CD4-positive, alpha-beta T cell (primary cell): ENCODE data around the gene CLDN12. TPM values are rescaled to one million over a fixed set of nuclear protein-coding genes. Genes with fewer than 3 reads are reported as not detected.

Source experiments
- ATAC-seq: fragments of 200-7000 bp; cut with Tn5 transposase; one replicate; pipeline ENCODE4 v1.10.0; 2022; ENCODE audit warnings: mild to moderate bottlenecking; ENCODE audit not compliant: poor library complexity
- CTCF ChIA-PET: fragments of 350-600 bp; sonication (Branson Sonifier 250); formaldehyde crosslinking; loops from one replicate; lab custom pipeline; 2021; ENCODE audit warnings: antibody characterized with exemption, inconsistent platforms; lab: Charles Lee
- POLR2A ChIA-PET: fragments of 350-600 bp; sonication (Branson Sonifier 250); formaldehyde crosslinking; loops from one replicate; lab custom pipeline; 2021; ENCODE audit warnings: antibody characterized with exemption, inconsistent platforms; lab: Charles Lee
- DNase-seq, 14 experiments: peaks; one replicate each; pipeline ENCODE4 v3.0.0-alpha.2; 2013 to 2020; ENCODE audit warnings: mixed read lengths in 2 of 14
- H3K27ac ChIP-seq, 2 donors: one replicate each; pipeline versions ENCODE4 v1.5.1 to v1.7.0; 2013; ENCODE audit warnings: low read length in 2 of 2, low read depth in 1 of 2, mild to moderate bottlenecking in 1 of 2
- H3K27me3 ChIP-seq, 2 experiments: 1 replicate in 1 of 2; 2 replicates in 1 of 2; pipeline versions ENCODE4 v1.6.1 to v1.7.0; 2013; ENCODE audit warnings: low read length in 2 of 2, control low read depth in 1 of 2, mild to moderate bottlenecking in 1 of 2, moderate library complexity in 1 of 2; ENCODE audit not compliant: insufficient read depth in 2 of 2, control insufficient read depth in 1 of 2
- H3K36me3 ChIP-seq: one replicate; pipeline ENCODE4 v1.6.1; 2013; ENCODE audit warnings: low read length, control low read depth; ENCODE audit not compliant: insufficient read depth
- H3K4me1 ChIP-seq: one replicate; pipeline ENCODE4 v1.6.1; 2013; ENCODE audit warnings: low read length, control low read depth; ENCODE audit not compliant: insufficient read depth
- H3K4me3 ChIP-seq: one replicate; pipeline ENCODE4 v1.5.1; 2013; ENCODE audit warnings: mild to moderate bottlenecking, low read length, moderate library complexity
- H3K9me3 ChIP-seq, 2 experiments: 1 replicate in 1 of 2; 2 replicates in 1 of 2; pipeline versions ENCODE4 v1.6.1 to v1.7.0; 2013; ENCODE audit warnings: low read length in 2 of 2, mild to moderate bottlenecking in 2 of 2, control low read depth in 1 of 2, moderate library complexity in 1 of 2; ENCODE audit not compliant: control insufficient read depth in 1 of 2, insufficient read depth in 1 of 2
- H3K27ac Mint-ChIP-seq: one replicate; pipeline ENCODE4 v1.8.0; 2020; ENCODE audit warnings: mixed read lengths
- H3K27me3 Mint-ChIP-seq: one replicate; pipeline ENCODE4 v1.8.0; 2021; ENCODE audit warnings: mixed read lengths
- H3K36me3 Mint-ChIP-seq: one replicate; pipeline ENCODE4 v1.8.0; 2021; ENCODE audit warnings: low read depth, mixed read lengths
- H3K4me1 Mint-ChIP-seq: one replicate; pipeline ENCODE4 v1.8.0; 2021; ENCODE audit warnings: low read depth, mixed read lengths
- H3K4me3 Mint-ChIP-seq: one replicate; pipeline ENCODE4 v1.8.0; 2020; ENCODE audit warnings: mild to moderate bottlenecking, mixed read lengths
- H3K9me3 Mint-ChIP-seq: one replicate; pipeline ENCODE4 v1.8.0; 2020; ENCODE audit warnings: mixed read lengths
- CTCF ChIP-seq: fragments of 200-600 bp; IDR thresholded peaks from one replicate; pipeline ENCODE4 v1.8.0; 2022; ENCODE audit warnings: antibody characterized with exemption, mild to moderate bottlenecking
- intact Hi-C, 2 experiments: fragments of 100-400 bp; cut with DNase I in 1 of 2; cut with micrococcal nuclease in 1 of 2; formaldehyde crosslinking; loops; one replicate each; pipeline versions ENCODE4 v1.15.1 to v1.9.0; 2023 to 2025; cut with DNase I, micrococcal nuclease
- total RNA-seq, 174 experiments: library from RNA in 2 of 174; stranded (reverse) in 2 of 174; gene quantifications; one replicate each; pipeline ENCODE4 v1.2.3 and lab custom pipeline; 2021 to 2026

Gene CLDN12
- total RNA-seq, 2 experiments from 2014 or later: 1.1 to 1.4 TPM

GRCh38 chr7:90391488-90391887, 11.8 kb upstream of the CLDN12 start:
- H3K4me3 Mint-ChIP-seq: no peak overlapping the region

GRCh38 chr7:90396420-90396819, 6.8 kb upstream of the CLDN12 start:
- H3K4me1 Mint-ChIP-seq: no peaks in the 10 kb centered on the region
- TF ChIP-seq CTCF: no peak
- H3K27ac ChIP-seq: no peak overlapping the region
- ATAC-seq: no peak
- H3K36me3 Mint-ChIP-seq: peaks cover 10% of the 10 kb centered on the region
- no peaks in the 10 kb centered on the region for H3K36me3 ChIP-seq
- H3K9me3 Mint-ChIP-seq: peaks cover 22% of the 10 kb centered on the region
- no peak overlapping the region for H3K4me3 Mint-ChIP-seq
- DNase-seq: no peak
- H3K9me3 ChIP-seq: peaks cover 23 to 40% of the 10 kb centered on the region in 2 experiments
- H3K4me1 ChIP-seq: no peaks in the 10 kb centered on the region
- H3K4me3 ChIP-seq: no peak overlapping the region
- no peaks in the 10 kb centered on the region for H3K27me3 ChIP-seq
- ChIA-PET POLR2A (no interaction called here), CTCF (no interaction called here)
- H3K27ac Mint-ChIP-seq: no peak overlapping the region
- H3K27me3 Mint-ChIP-seq: no peaks in the 10 kb centered on the region
- intact Hi-C loops: no loop called here

More at GRCh38 chr7:90391488-90391887, 11.8 kb upstream of the CLDN12 start:
- no peaks in the 10 kb centered on the region for H3K4me1 Mint-ChIP-seq
- Histone ChIP-seq H3K9me3 (peaks cover 17 to 18% of the 10 kb centered on the region in 2 experiments), H3K27me3 (no peaks in the 10 kb centered on the region), H3K4me1 (no peaks in the 10 kb centered on the region), H3K36me3 (no peaks in the 10 kb centered on the region), H3K4me3 (no peak overlapping the region), H3K27ac (no peak overlapping the region)
- H3K36me3 Mint-ChIP-seq: peaks cover 27% of the 10 kb centered on the region
- H3K27ac Mint-ChIP-seq: no peak overlapping the region
- peaks cover 12% of the 10 kb centered on the region for H3K9me3 Mint-ChIP-seq
- TF ChIP-seq CTCF: no peak
- no peaks in the 10 kb centered on the region for H3K27me3 Mint-ChIP-seq
- intact Hi-C loops: no loop called here
- CTCF ChIA-PET: no interaction called here
- no peak for ATAC-seq
- no peak for DNase-seq
- POLR2A ChIA-PET: no interaction called here

GRCh38 chr7:90401989-90402388, 1.3 kb upstream of the CLDN12 start:
- POLR2A ChIA-PET: no interaction called here
- CTCF ChIA-PET: no interaction called here
- Histone ChIP-seq H3K4me3 (no peak overlapping the region), H3K27me3 (no peaks in the 10 kb centered on the region), H3K36me3 (no peaks in the 10 kb centered on the region), H3K4me1 (peaks cover 3% of the 10 kb centered on the region), H3K27ac (no peak overlapping the region), H3K9me3 (peaks cover 5 to 22% of the 10 kb centered on the region in 2 experiments)
- intact Hi-C loops: loop anchor here (1.0 to 5.0 kb wide), 2 partner anchors 54 to 155 kb away; partner anchors contain the start of gene CFAP69 (in 1 of the 2)
- peaks cover 8% of the 10 kb centered on the region for H3K9me3 Mint-ChIP-seq
- peak overlapping the region; percentile 5 for H3K4me3 Mint-ChIP-seq
- H3K27ac Mint-ChIP-seq: no peak overlapping the region
- DNase-seq: no peak
- ATAC-seq: no peak
- no peak for TF ChIP-seq CTCF
- H3K36me3 Mint-ChIP-seq: peaks cover 7% of the 10 kb centered on the region
- peaks cover 17% of the 10 kb centered on the region for H3K4me1 Mint-ChIP-seq
- no peaks in the 10 kb centered on the region for H3K27me3 Mint-ChIP-seq
